ES-I3 (cell line): ENCODE results near the gene CD9.

ENCODE experiments used
- H3K36me3 ChIP-seq: 2 replicates; pipeline ENCODE4 v1.6.1; 2013; ENCODE audit warnings: mild to moderate bottlenecking, low read length, control low read depth, moderate library complexity; ENCODE audit not compliant: insufficient read depth
- H3K4me1 ChIP-seq: 2 replicates; pipeline ENCODE4 v1.6.1; 2013; ENCODE audit warnings: mild to moderate bottlenecking, control low read depth, low read length; ENCODE audit not compliant: insufficient read depth
- H3K9ac ChIP-seq: 2 replicates; pipeline ENCODE4 v1.6.1; 2013; ENCODE audit warnings: low read depth, mild to moderate bottlenecking, low read length, moderate library complexity
- H3K9me3 ChIP-seq: 2 replicates; pipeline ENCODE4 v1.6.1; 2013; ENCODE audit warnings: mild to moderate bottlenecking, low read length, moderate library complexity; ENCODE audit not compliant: control insufficient read depth, insufficient read depth

Gene CD9

DNA sequence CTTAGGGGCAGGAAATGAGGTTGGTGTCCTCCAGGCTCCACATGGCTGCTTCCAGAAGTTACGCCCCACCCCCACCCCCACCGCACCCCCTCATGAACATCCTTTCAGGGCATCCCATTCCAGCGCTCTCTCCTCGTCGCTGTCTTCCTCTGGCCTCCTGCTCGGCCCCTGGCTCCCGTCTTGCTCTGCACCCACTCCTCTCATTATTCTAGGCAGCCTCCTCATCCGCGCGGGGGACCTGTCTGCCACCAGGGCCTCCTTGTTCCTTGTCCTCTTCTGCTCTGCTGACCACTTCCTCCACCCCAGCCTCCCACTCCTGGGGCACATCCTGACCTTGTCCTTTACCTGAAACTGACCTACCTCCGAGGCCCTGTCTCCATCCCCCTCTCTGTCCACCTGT lies 80.5 kb downstream of the CD9 start:
- H3K9ac ChIP-seq, result no peak overlapping the region
- H3K36me3 ChIP-seq, result no peaks in the 10 kb centered on the region
- H3K9me3 ChIP-seq, result no peaks in the 10 kb centered on the region
- H3K4me1 ChIP-seq, result peaks cover 28% of the 10 kb centered on the region

DNA sequence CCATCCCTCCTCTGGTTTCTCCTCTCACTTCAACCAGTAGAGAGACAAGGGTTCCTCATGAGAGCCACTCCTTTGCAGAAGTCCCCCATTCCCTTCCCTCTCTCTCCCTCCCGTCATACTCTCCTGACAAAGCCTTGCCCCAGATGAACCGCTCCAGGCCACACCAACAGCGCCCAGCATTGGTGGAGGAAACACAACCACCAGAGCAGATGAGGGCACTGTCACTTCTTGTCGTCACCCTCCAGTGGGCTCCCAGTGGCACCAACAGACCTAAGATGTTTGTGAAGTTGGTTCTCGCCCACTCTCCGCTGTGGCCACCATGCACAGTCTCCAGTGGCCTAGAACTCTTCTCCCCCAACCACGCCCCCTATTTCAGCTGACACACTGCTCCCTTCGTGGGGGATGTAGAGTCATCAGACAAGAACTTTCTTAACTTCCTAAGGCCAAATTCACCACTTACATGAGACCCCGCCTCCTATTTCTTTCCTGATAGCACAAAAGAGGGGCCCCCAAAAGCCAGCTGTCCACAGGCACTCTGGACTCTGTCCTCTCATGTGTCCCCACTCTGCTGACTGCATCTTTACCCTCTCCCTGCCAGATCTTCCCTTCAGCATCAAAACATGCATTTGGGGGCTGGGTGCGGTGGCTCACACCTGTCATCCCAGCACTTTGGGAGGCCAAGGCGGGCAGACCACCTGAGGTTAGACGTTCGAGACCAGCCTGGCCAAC lies 81.0 kb downstream of the CD9 start:
- Histone ChIP-seq H3K9me3 (no peaks in the 10 kb centered on the region), H3K4me1 (peaks cover 28% of the 10 kb centered on the region), H3K9ac (no peak overlapping the region), H3K36me3 (no peaks in the 10 kb centered on the region)

DNA sequence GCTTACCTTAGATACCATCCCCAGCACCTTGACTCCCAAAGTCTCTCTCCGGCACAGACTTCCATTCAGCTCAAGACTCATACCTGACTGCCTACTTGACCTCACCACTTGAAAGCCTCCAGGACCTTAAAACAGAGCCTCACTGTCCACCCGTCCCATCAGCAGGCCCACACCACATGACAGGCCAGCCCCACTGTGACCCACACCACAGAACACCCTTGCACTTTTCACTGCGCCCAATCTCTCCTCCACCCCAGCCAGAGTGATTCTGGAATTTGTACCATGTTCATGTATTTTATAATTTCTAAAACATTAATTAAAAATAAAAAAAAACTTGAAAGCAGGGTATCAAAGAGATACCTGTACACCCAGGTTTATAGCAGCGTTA lies 82.2 kb downstream of the CD9 start:
- Histone ChIP-seq H3K9ac (no peak overlapping the region), H3K36me3 (no peaks in the 10 kb centered on the region), H3K4me1 (peaks cover 24% of the 10 kb centered on the region), H3K9me3 (no peaks in the 10 kb centered on the region)

DNA sequence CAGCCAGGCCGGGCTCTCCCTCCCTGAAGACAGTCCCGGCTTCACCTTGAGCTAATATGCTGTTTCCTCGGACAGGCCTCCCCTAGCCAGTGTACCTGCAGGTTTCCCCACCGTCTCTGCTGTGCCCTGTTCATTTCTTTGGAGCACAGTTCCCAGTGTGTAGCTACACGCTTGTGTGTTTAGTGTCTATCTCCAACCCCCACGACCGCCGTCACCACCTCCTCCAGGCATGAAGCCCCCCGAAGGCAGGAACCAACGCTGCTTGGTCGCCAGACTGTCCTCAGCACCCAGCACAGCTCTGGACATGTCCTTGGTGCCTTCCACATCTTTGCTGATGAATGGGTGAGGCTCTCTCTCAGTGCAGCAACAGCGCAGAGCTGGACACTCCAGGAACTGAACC lies 84.1 kb downstream of the CD9 start:
- H3K9me3 ChIP-seq, result no peaks in the 10 kb centered on the region
- no peak overlapping the region for H3K9ac ChIP-seq
- peaks cover 17% of the 10 kb centered on the region for H3K4me1 ChIP-seq
- H3K36me3 ChIP-seq, result no peaks in the 10 kb centered on the region

DNA sequence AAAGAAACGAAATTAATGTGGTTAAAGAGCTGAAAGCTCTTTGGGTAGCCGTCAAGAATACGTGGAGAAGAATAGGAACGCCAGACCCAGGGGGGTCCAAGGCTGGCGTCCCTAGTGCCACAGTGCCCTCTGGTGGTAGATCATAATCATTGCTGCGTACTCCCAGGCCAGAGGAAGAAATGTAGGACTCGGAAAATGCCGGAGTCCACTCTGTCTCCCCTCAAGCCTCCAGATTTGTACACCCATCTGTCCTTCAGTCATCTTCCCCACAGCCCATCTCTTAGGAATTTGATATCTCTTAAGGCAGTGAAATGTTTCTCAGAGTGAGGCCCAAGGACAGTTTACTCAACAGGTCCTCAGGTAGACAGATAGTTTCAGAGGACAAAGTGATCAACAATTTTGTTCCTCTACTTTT lies 84.9 kb downstream of the CD9 start:
- Histone ChIP-seq H3K36me3 (no peaks in the 10 kb centered on the region), H3K4me1 (peaks cover 10% of the 10 kb centered on the region), H3K9ac (no peak overlapping the region), H3K9me3 (no peaks in the 10 kb centered on the region)

DNA sequence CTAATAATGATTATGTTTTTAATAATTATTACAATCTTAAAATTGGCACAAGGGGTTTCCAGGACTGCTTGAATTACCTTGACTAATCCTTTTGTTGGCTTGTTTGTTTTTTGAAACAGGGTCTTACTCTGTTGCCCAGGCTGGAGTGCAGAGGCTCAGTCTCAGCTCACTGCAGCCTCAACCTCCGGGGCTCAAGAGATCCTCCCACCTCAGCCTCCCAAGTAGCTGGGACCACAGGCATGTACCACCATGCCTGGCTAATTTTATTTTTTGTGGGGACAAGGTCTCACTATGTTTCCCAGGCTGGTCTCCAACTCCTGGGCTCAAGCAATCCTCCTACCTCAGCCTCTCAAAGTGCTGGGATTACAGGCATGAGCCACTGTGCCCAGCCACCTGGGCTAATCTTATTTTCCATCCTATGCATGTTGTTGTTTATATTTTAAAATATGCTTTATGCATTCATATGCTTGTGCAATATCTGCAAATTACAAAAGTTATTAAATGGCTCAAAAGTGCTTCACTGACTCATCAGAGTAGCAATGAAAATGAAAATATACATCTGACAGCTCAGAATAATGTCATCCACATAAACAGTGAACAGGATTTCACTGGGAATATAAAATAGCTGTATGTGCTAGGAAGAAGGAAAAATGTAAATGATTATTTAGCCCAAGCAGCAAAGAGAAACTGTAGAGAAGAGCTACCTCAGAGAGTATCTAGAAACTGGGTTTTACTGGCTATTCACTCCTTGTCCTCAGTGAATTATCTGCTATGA lies 85.5 kb downstream of the CD9 start:
- no peak overlapping the region for H3K9ac ChIP-seq
- no peaks in the 10 kb centered on the region for H3K9me3 ChIP-seq
- H3K4me1 ChIP-seq, result peaks cover 6% of the 10 kb centered on the region
- no peaks in the 10 kb centered on the region for H3K36me3 ChIP-seq
